ENCODE data around the gene SQSTM1.
A peak's percentile ranks its signal among the peaks of the same experiment; 100 is the strongest.

The SQSTM1 gene

GRCh38 chr5:179819296-179820126 is 1.2 kb upstream of the SQSTM1 start:
- Mint-ChIP-seq H3K36me3 (ENCODE audit: low read depth) (peaks cover 14% of the 10 kb centered on the region), H3K4me1 (peaks cover 43% of the 10 kb centered on the region), H3K27me3 (ENCODE audit: low read depth, poor library complexity) (peaks cover 16% of the 10 kb centered on the region), H3K27ac (peak overlapping the region; percentile 78), H3K4me3 (peak overlapping the region; percentile 74), H3K9me3 (no peaks in the 10 kb centered on the region)
- TF ChIP-seq CTCF (IDR thresholded peaks at IDR 0.05), result no peak
- peak; percentile 52 for DNase-seq

- H3K9me3 Mint-ChIP-seq, result no peaks in the 10 kb centered on the region
- peak overlapping the region; percentile 74 for H3K4me3 Mint-ChIP-seq
Measured at GRCh38 chr5:179820127-179820482, 600 bp upstream of the SQSTM1 start.

GRCh38 chr5:179821298-179822058 is 773 bp downstream of the SQSTM1 start:
- peak overlapping the region; percentile 81 for H3K27ac Mint-ChIP-seq

More at GRCh38 chr5:179820127-179820482, 600 bp upstream of the SQSTM1 start:
- Mint-ChIP-seq H3K27ac (peak overlapping the region; percentile 78), H3K36me3 (ENCODE audit: low read depth) (peaks cover 14% of the 10 kb centered on the region), H3K4me1 (peaks cover 43% of the 10 kb centered on the region), H3K27me3 (ENCODE audit: low read depth, poor library complexity) (peaks cover 16% of the 10 kb centered on the region)
- DNase-seq, result no peak
- no peak for TF ChIP-seq CTCF (IDR thresholded peaks at IDR 0.05)

GRCh38 chr5:179822059-179822432 is 1.3 kb downstream of the SQSTM1 start:
- no peak for TF ChIP-seq CTCF (IDR thresholded peaks at IDR 0.05)
- no peak overlapping the region for H3K27ac Mint-ChIP-seq
- peaks cover 9% of the 10 kb centered on the region for H3K27me3 Mint-ChIP-seq (ENCODE audit: low read depth, poor library complexity)
- no peak for DNase-seq
- H3K36me3 Mint-ChIP-seq (ENCODE audit: low read depth), result peaks cover 28% of the 10 kb centered on the region
- H3K9me3 Mint-ChIP-seq, result no peaks in the 10 kb centered on the region
- H3K4me1 Mint-ChIP-seq, result peaks cover 39% of the 10 kb centered on the region
- H3K4me3 Mint-ChIP-seq, result peak overlapping the region; percentile 89

More at GRCh38 chr5:179821298-179822058, 773 bp downstream of the SQSTM1 start:
- peaks cover 39% of the 10 kb centered on the region for H3K4me1 Mint-ChIP-seq
- H3K4me3 Mint-ChIP-seq, result peak overlapping the region; percentile 89
- peaks cover 9% of the 10 kb centered on the region for H3K27me3 Mint-ChIP-seq (ENCODE audit: low read depth, poor library complexity)
- H3K36me3 Mint-ChIP-seq (ENCODE audit: low read depth), result peaks cover 22% of the 10 kb centered on the region
- TF ChIP-seq CTCF (IDR thresholded peaks at IDR 0.05), result no peak
- no peaks in the 10 kb centered on the region for H3K9me3 Mint-ChIP-seq
- peak; percentile 79 for DNase-seq

GRCh38 chr5:179822444-179822990 is 1.8 kb downstream of the SQSTM1 start:
- peaks cover 39% of the 10 kb centered on the region for H3K4me1 Mint-ChIP-seq
- peaks cover 5% of the 10 kb centered on the region for H3K27me3 Mint-ChIP-seq (ENCODE audit: low read depth, poor library complexity)
- no peak for DNase-seq
- no peak overlapping the region for H3K27ac Mint-ChIP-seq
- no peak for TF ChIP-seq CTCF (IDR thresholded peaks at IDR 0.05)
- no peaks in the 10 kb centered on the region for H3K9me3 Mint-ChIP-seq
- peak overlapping the region; percentile 89 for H3K4me3 Mint-ChIP-seq
- H3K36me3 Mint-ChIP-seq (ENCODE audit: low read depth), result peaks cover 32% of the 10 kb centered on the region

All from nephron progenitor cell (in vitro differentiated cells).